Activated T-cell treated with anti-CD3 and anti-CD28 coated beads, Interleukin-2, amount 50 U/mL, for 4 hours (primary cell): ENCODE measurements around the gene IRF8. TPM values are rescaled to one million over a fixed set of nuclear protein-coding genes. Genes with fewer than 3 reads are reported as not detected.
"Not testable (repeated sequence)": the region's sequence is repeated elsewhere in the genome, so short reads cannot be mapped to it uniquely, and the experiment has no call there.

Experiments
- ATAC-seq, 2 donors: fragments of 200-7000 bp; cut with Tn5 transposase; one replicate each; pipeline ENCODE4 v1.10.0; 2021
- DNase-seq: peaks from one replicate; pipeline ENCODE4 v3.0.0-alpha.2; 2020
- H3K27me3 Mint-ChIP-seq: one replicate; pipeline ENCODE4 v1.8.0; 2021; ENCODE audit warnings: low read depth, mixed read lengths
- H3K36me3 Mint-ChIP-seq: one replicate; pipeline ENCODE4 v1.8.0; 2022; ENCODE audit warnings: mixed read lengths; ENCODE audit not compliant: insufficient read depth
- H3K4me1 Mint-ChIP-seq: one replicate; pipeline ENCODE4 v1.8.0; 2021; ENCODE audit warnings: low read depth, mixed read lengths
- H3K4me3 Mint-ChIP-seq: one replicate; pipeline ENCODE4 v1.8.0; 2021; ENCODE audit warnings: mild to moderate bottlenecking, moderate library complexity, mixed read lengths
- H3K9me3 Mint-ChIP-seq: one replicate; pipeline ENCODE4 v1.8.0; 2021; ENCODE audit warnings: mixed read lengths
- total RNA-seq, 3 donors: library from RNA; stranded (reverse); gene quantifications; one replicate each; pipeline ENCODE4 v1.2.1, GENCODE V29; 2021

IRF8 gene
- total RNA-seq, result 100 to 1,000 TPM; 561 to 775 (median 745) TPM

GRCh38 chr16:85898521-85899442, at the start of gene IRF8:
TSS of gene IRF8 (plus strand) at chr16:85899162. CDS start at chr16:85903016, 3,854 bp downstream.
- Mint-ChIP-seq H3K4me1 (peaks cover 45% of the 10 kb centered on the region), H3K4me3 (peak within 1 kb of the TSS; percentile 86), H3K36me3 (peaks cover 38% of the 10 kb centered on the region), H3K9me3 (no peaks in the 10 kb centered on the region), H3K27me3 (peaks cover 11% of the 10 kb centered on the region)
- DNase-seq, result peak; percentile 83
- ATAC-seq, result peak; percentile 91 to 92

- H3K4me1 Mint-ChIP-seq, result peaks cover 3% of the 10 kb centered on the region
- ATAC-seq (no peak), DNase-seq (no peak)
- peaks cover 14% of the 10 kb centered on the region for H3K27me3 Mint-ChIP-seq
- no peaks in the 10 kb centered on the region for H3K9me3 Mint-ChIP-seq
- no peaks in the 10 kb centered on the region for H3K36me3 Mint-ChIP-seq
- no peak overlapping the region for H3K4me3 Mint-ChIP-seq
Observed at GRCh38 chr16:85849388-85849787, 49.6 kb upstream of the IRF8 start.

GRCh38 chr16:85850344-85850880, 48.5 kb upstream of the IRF8 start:
- Mint-ChIP-seq H3K9me3 (no peaks in the 10 kb centered on the region), H3K27me3 (peaks cover 14% of the 10 kb centered on the region), H3K4me1 (no peaks in the 10 kb centered on the region), H3K4me3 (no peak overlapping the region), H3K36me3 (no peaks in the 10 kb centered on the region)
- DNase-seq, result no peak
- ATAC-seq, result no peak

GRCh38 chr16:85851034-85851785, 47.8 kb upstream of the IRF8 start:
- no peak overlapping the region for H3K4me3 Mint-ChIP-seq
- no peaks in the 10 kb centered on the region for H3K36me3 Mint-ChIP-seq
- ATAC-seq, result no peak
- peaks cover 13% of the 10 kb centered on the region for H3K27me3 Mint-ChIP-seq
- H3K4me1 Mint-ChIP-seq, result no peaks in the 10 kb centered on the region
- DNase-seq, result no peak
- H3K9me3 Mint-ChIP-seq, result no peaks in the 10 kb centered on the region

GRCh38 chr16:85853547-85854545, 45.1 kb upstream of the IRF8 start:
- no peaks in the 10 kb centered on the region for H3K36me3 Mint-ChIP-seq
- ATAC-seq, result no peak
- no peaks in the 10 kb centered on the region for H3K9me3 Mint-ChIP-seq
- no peaks in the 10 kb centered on the region for H3K4me1 Mint-ChIP-seq
- no peak overlapping the region for H3K4me3 Mint-ChIP-seq
- H3K27me3 Mint-ChIP-seq, result peaks cover 5% of the 10 kb centered on the region
- DNase-seq, result no peak

GRCh38 chr16:85854935-85855334, 44.0 kb upstream of the IRF8 start:
- DNase-seq, result no peak
- Mint-ChIP-seq H3K4me1 (peaks cover 5% of the 10 kb centered on the region), H3K9me3 (no peaks in the 10 kb centered on the region), H3K27me3 (peaks cover 5% of the 10 kb centered on the region), H3K4me3 (no peak overlapping the region), H3K36me3 (no peaks in the 10 kb centered on the region)
- ATAC-seq, result no peak

GRCh38 chr16:85856079-85856478, 42.9 kb upstream of the IRF8 start:
- H3K4me1 Mint-ChIP-seq, result peaks cover 7% of the 10 kb centered on the region
- no peak overlapping the region for H3K4me3 Mint-ChIP-seq
- peak; percentile 33 to 51 for ATAC-seq
- DNase-seq, result no peak
- no peaks in the 10 kb centered on the region for H3K9me3 Mint-ChIP-seq
- no peaks in the 10 kb centered on the region for H3K36me3 Mint-ChIP-seq
- H3K27me3 Mint-ChIP-seq, result peaks cover 2% of the 10 kb centered on the region

- no peaks in the 10 kb centered on the region for H3K36me3 Mint-ChIP-seq
- ATAC-seq, result no peak
- no peak overlapping the region for H3K4me3 Mint-ChIP-seq
- DNase-seq, result no peak
- peaks cover 2% of the 10 kb centered on the region for H3K27me3 Mint-ChIP-seq
- no peaks in the 10 kb centered on the region for H3K9me3 Mint-ChIP-seq
- H3K4me1 Mint-ChIP-seq, result peaks cover 7% of the 10 kb centered on the region
Observed at GRCh38 chr16:85856585-85856984, 42.4 kb upstream of the IRF8 start.

GRCh38 chr16:85857406-85857805, 41.6 kb upstream of the IRF8 start:
- ATAC-seq (no peak), DNase-seq (no peak)
- H3K27me3 Mint-ChIP-seq, result peaks cover 2% of the 10 kb centered on the region
- H3K4me1 Mint-ChIP-seq, result peaks cover 7% of the 10 kb centered on the region
- no peak overlapping the region for H3K4me3 Mint-ChIP-seq
- H3K9me3 Mint-ChIP-seq, result no peaks in the 10 kb centered on the region
- no peaks in the 10 kb centered on the region for H3K36me3 Mint-ChIP-seq

GRCh38 chr16:85858571-85858970, 40.4 kb upstream of the IRF8 start:
- not testable (repeated sequence) for H3K36me3 Mint-ChIP-seq, H3K4me1 Mint-ChIP-seq, DNase-seq, H3K4me3 Mint-ChIP-seq, H3K27me3 Mint-ChIP-seq, ATAC-seq, H3K9me3 Mint-ChIP-seq

GRCh38 chr16:85858984-85859817, 39.8 kb upstream of the IRF8 start:
- Mint-ChIP-seq H3K9me3 (no peaks in the 10 kb centered on the region), H3K4me3 (no peak overlapping the region), H3K4me1 (peaks cover 7% of the 10 kb centered on the region), H3K36me3 (no peaks in the 10 kb centered on the region), H3K27me3 (peaks cover 2% of the 10 kb centered on the region)
- ATAC-seq (no peak), DNase-seq (no peak)

- no peak for DNase-seq
- Mint-ChIP-seq H3K9me3 (no peaks in the 10 kb centered on the region), H3K27me3 (peaks cover 2% of the 10 kb centered on the region), H3K4me3 (no peak overlapping the region), H3K36me3 (no peaks in the 10 kb centered on the region), H3K4me1 (peaks cover 7% of the 10 kb centered on the region)
- no peak for ATAC-seq
Observed at GRCh38 chr16:85859818-85860125, 39.2 kb upstream of the IRF8 start.

GRCh38 chr16:85860413-85861094, 38.4 kb upstream of the IRF8 start:
- no peaks in the 10 kb centered on the region for H3K36me3 Mint-ChIP-seq
- no peak overlapping the region for H3K4me3 Mint-ChIP-seq
- peaks cover 2% of the 10 kb centered on the region for H3K27me3 Mint-ChIP-seq
- no peaks in the 10 kb centered on the region for H3K9me3 Mint-ChIP-seq
- peaks cover 7% of the 10 kb centered on the region for H3K4me1 Mint-ChIP-seq
- peak in 1 of 2 donors; percentile 65 for ATAC-seq
- no peak for DNase-seq
